Measurements from ENCODE around the gene KDM2A.
A peak's percentile ranks its signal among the peaks of the same experiment; 100 is the strongest.
"Not testable (repeated sequence)": the region's sequence is repeated elsewhere in the genome, so short reads cannot be mapped to it uniquely, and the experiment has no call there.

The KDM2A gene

GRCh38 chr11:67117672-67118180 lies 1.3 kb upstream of the KDM2A start:
- DNase-seq: peak in 7 of 56 donors; percentile 12 to 33 (median 17)

GRCh38 chr11:67118181-67118766 lies 789 bp upstream of the KDM2A start:
- peak in 11 of 56 donors; percentile 21 to 55 (median 46) for DNase-seq

- peak in 18 of 56 donors; percentile 8 to 52 (median 36) for DNase-seq
Observed at GRCh38 chr11:67119585-67120391, 725 bp downstream of the KDM2A start.

- DNase-seq: no peak
Observed at GRCh38 chr11:67120456-67120855, 1.4 kb downstream of the KDM2A start.

- peak in 6 of 56 donors; percentile 4 to 36 (median 8) for DNase-seq
Observed at GRCh38 chr11:67120881-67121710, 2.0 kb downstream of the KDM2A start.

GRCh38 chr11:67123801-67124200 lies 4.7 kb downstream of the KDM2A start:
- not testable (repeated sequence) for DNase-seq

- not testable (repeated sequence) for DNase-seq
Observed at GRCh38 chr11:67126243-67126642, 7.2 kb downstream of the KDM2A start.

- no peak for DNase-seq
Observed at GRCh38 chr11:67126986-67127385, 7.9 kb downstream of the KDM2A start.

- not testable (repeated sequence) for DNase-seq
Observed at GRCh38 chr11:67130861-67131260, 11.8 kb downstream of the KDM2A start.

- no peak for DNase-seq
Observed at GRCh38 chr11:67136156-67136555, 17.1 kb downstream of the KDM2A start.

GRCh38 chr11:67138922-67139321 lies 19.9 kb downstream of the KDM2A start:
- DNase-seq: no peak

GRCh38 chr11:67146516-67147226 lies 27.6 kb downstream of the KDM2A start:
- DNase-seq: no peak

- no peak for DNase-seq
Observed at GRCh38 chr11:67153971-67154370, 34.9 kb downstream of the KDM2A start.

GRCh38 chr11:67154726-67155125 lies 35.7 kb downstream of the KDM2A start:
- no peak for DNase-seq

GRCh38 chr11:67157691-67158090 lies 38.6 kb downstream of the KDM2A start:
- DNase-seq: no peak

GRCh38 chr11:67158221-67158620 lies 39.2 kb downstream of the KDM2A start:
- no peak for DNase-seq

- DNase-seq: no peak
Observed at GRCh38 chr11:67160045-67160444, 41.0 kb downstream of the KDM2A start.

- no peak for DNase-seq
Observed at GRCh38 chr11:67160872-67161783, 42.1 kb downstream of the KDM2A start.

GRCh38 chr11:67163006-67163405 lies 43.9 kb downstream of the KDM2A start:
- no peak for DNase-seq

GRCh38 chr11:67165623-67166022 lies 46.6 kb downstream of the KDM2A start:
- no peak for DNase-seq

All from amygdala (tissue), 56 donors.